GM19372 (cell line): ENCODE results near the gene CHRNG.

Source experiments
- ATAC-seq: cut with Tn5 transposase; IDR thresholded peaks from one replicate; pipeline ENCODE4 v1.9.1; 2021; ENCODE audit warnings: mild to moderate bottlenecking, low read depth, moderate library complexity; ENCODE audit not compliant: unreplicated experiment

Gene CHRNG

GRCh38 chr2:232573771-232574435 is 34.4 kb downstream of the CHRNG start:
- no peak for ATAC-seq

GRCh38 chr2:232574674-232575403 is 35.3 kb downstream of the CHRNG start:
- ATAC-seq: no peak

- ATAC-seq: no peak
These were observed 35.9 kb downstream of the CHRNG start for GRCh38 chr2:232575404-232575746.

- ATAC-seq: no peak
These were observed 37.5 kb downstream of the CHRNG start for GRCh38 chr2:232576995-232577394.

GRCh38 chr2:232577841-232578240 is 38.3 kb downstream of the CHRNG start:
- ATAC-seq: no peak

GRCh38 chr2:232578626-232579025 is 39.1 kb downstream of the CHRNG start:
- ATAC-seq: no peak

- ATAC-seq: no peak
These were observed 41.1 kb downstream of the CHRNG start for GRCh38 chr2:232580648-232580981.

GRCh38 chr2:232581725-232582124 is 42.2 kb downstream of the CHRNG start:
- no peak for ATAC-seq

- no peak for ATAC-seq
These were observed 44.7 kb downstream of the CHRNG start for GRCh38 chr2:232584238-232584637.

- ATAC-seq: no peak
These were observed 47.5 kb downstream of the CHRNG start for GRCh38 chr2:232586943-232587505.

GRCh38 chr2:232587512-232587911 is 48.0 kb downstream of the CHRNG start:
- no peak for ATAC-seq

GRCh38 chr2:232588031-232588430 is 48.5 kb downstream of the CHRNG start:
- ATAC-seq: no peak

- no peak for ATAC-seq
These were observed 49.4 kb downstream of the CHRNG start for GRCh38 chr2:232588680-232589585.

GRCh38 chr2:232592772-232593395 is 53.4 kb downstream of the CHRNG start:
- ATAC-seq: no peak

GRCh38 chr2:232593982-232594381 is 54.5 kb downstream of the CHRNG start:
- no peak for ATAC-seq
